CD4-positive, alpha-beta T cell treated with Interferon alpha-2 for 1 hour (primary cell): ENCODE results near the gene NDNF.

Source experiments
- DNase-seq, 2 donors: peaks; one replicate each; pipeline ENCODE4 v3.0.0-alpha.2; 2020 to 2022

NDNF gene

GRCh38 chr4:121070696-121071639 lies 1.4 kb downstream of the NDNF start:
- peak; percentile 5 to 14 for DNase-seq

GRCh38 chr4:121070274-121070673 lies 2.1 kb downstream of the NDNF start:
- no peak for DNase-seq

DNA sequence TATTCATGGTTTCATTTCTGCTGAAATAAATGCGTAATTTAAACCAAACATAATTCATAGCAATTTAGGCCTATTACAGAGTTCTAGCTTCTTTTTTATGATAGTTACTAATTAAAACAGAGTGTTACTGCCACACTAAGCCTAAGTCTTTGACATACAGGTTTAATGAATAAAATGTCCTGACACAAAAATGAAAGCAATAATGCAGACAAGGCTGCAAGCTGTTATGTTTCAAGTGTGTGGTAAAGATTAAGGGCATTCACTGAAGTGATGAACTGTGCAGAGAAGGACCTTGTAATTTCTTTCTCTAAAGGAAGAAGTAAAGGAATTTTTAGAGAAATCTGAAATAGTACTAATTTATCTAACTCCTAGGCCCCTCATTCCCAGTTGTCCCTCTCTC lies 2.9 kb downstream of the NDNF start:
- no peak for DNase-seq

- no peak for DNase-seq
Measured at GRCh38 chr4:121064482-121064881, 7.9 kb downstream of the NDNF start.

GRCh38 chr4:121062521-121062920 lies 9.8 kb downstream of the NDNF start:
- DNase-seq: no peak

GRCh38 chr4:121061861-121062260 lies 10.5 kb downstream of the NDNF start:
- DNase-seq: no peak

DNA sequence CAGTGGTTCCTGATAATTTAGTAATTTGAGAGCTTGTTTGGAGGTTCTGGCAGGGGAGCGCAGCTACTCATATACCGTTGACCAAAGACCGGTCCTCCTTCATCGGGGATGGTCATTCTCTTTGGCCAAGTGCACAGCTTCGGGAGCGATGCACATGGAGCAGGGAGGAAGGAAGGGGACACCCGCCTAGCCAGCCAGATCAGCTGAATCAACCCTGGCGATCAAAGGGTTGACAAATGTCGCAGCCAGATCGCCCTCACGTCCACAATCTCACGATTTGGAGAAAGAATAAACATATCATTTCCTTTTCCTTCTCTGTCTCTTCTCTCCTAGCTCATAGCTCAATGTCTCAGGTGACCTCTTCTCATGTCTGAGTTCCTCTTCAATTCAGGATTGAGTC lies 11.1 kb downstream of the NDNF start:
- no peak for DNase-seq

- no peak for DNase-seq
Measured at GRCh38 chr4:121057466-121057922, 14.8 kb downstream of the NDNF start.

GRCh38 chr4:121056066-121056465 lies 16.3 kb downstream of the NDNF start:
- no peak for DNase-seq

GRCh38 chr4:121054373-121054772 lies 18.0 kb downstream of the NDNF start:
- DNase-seq: no peak

DNA sequence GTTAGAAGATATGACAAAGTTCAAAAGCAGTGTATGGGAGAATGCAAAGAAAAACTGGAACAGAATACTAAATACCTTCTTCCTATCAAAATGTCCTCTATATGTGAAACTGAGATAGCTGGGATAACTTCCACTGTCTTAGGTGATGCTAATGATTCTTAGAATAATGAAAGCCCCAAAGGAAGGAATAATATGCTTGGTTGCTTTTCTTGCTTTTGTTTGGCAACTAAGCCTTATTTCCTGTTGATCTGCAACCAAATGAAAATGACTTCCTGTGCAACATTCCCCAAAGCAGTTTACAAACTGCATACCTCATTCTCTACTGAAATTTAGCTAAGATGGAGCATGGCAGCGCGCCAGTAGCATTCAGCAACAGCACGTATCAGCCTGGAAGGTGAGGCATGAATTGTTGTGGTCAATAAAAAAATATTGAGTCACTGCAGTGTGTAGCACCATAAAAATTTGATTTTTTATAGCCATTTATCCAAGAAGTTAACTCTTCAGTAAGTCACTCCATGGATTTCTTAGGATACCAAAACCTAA lies 18.7 kb downstream of the NDNF start:
- no peak for DNase-seq

DNA sequence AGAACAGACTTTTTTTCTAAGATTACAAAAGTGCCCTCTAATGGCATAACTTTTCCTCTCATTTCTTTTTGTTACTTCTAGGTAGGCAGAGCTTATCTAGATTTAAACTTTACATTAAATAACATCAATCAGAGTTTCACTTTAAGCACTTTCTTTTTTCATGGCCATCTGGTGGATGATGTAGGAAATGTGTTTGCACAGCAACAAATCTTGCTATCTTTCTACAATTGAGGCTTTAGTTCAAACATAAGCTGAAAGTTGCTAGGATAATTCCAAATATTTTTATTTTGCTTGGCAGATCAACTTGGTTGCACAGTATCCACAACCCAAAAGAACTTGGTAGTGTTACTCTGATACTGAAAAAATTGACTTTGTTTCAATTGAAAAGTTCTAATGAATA lies 22.0 kb downstream of the NDNF start:
- no peak for DNase-seq

- DNase-seq: no peak
Measured at GRCh38 chr4:121049072-121049599, 23.2 kb downstream of the NDNF start.

DNA sequence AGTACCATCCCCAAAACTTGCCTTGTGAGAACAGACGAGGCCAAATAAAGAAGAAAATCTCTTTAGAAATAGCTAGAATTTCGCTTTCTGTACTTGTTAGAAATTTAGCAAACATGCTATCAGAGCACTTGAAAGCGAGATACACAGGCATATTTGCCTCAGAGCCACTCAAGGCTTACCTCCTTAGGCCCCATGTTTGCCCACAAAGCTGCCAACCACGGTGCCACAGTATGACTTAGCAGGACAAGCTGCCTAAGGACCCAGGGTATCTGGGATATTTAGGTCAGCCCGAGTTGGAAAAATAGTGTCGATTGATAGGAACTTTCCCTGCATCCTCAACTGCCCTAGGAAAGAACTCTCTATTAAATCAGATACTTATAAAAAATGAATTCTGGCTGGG lies 24.2 kb downstream of the NDNF start:
- no peak for DNase-seq

GRCh38 chr4:121041307-121042090 lies 30.8 kb downstream of the NDNF start:
- DNase-seq: peak in 1 of 2 donors; percentile 17

- DNase-seq: no peak
Measured at GRCh38 chr4:121034017-121034416, 38.3 kb downstream of the NDNF start.

DNA sequence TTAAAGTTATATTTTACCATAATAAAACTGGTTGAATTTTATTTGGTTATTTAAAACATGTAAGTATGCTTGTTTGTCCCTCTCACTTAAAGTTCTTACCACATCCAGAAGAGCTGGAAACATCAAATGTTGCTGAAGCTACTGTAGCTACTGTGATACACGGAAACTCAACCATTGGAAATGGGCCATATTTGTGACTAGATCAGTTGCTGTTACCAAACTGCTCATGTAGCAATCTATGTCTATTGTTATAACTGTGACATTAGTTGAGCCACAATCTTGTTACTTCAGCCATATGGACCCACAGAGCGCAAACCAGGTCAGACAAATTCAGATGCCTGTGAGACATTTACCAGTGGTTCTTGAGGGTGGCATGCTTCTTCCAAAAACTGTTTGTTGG lies 41.6 kb downstream of the NDNF start:
- DNase-seq: no peak

DNA sequence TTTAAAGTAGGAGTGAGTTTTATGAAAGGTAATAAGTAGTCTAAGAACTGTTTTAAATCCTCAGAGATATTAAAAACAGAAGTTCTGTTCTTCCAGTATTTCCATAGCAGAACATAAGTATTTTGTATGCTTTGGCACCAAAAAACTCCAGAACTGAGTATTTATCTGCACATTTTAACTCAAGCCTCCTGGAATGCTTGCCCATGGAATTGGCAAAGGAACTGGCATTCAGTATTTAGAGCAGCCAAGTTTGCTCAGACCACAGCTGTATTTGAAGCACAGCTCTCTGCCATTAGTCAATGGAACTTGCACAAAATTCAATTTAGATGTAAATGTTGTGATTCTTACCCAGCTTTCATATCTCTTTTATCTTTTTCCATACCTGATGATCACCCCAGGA lies 42.2 kb downstream of the NDNF start:
- DNase-seq: no peak

DNA sequence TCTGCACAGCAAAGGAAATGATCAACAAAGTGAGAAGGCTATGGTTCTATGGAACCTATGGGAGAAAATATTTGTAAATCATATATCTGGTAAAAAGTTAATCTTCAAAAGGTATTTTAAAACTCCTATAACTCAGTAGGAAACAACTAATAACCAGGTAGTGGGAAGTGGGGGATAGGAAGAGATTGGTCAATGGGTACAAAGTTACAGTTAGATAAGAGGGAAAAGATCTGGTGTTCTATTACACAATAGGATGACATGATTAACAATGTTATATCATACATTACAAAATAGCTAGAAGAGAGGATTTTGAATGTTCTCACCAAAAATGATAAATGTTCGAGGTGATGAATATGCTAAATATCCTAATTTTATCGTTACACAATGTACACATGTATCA lies 46.3 kb downstream of the NDNF start:
- DNase-seq: no peak

- no peak for DNase-seq
Measured at GRCh38 chr4:121025540-121025939, 46.8 kb downstream of the NDNF start.

DNA sequence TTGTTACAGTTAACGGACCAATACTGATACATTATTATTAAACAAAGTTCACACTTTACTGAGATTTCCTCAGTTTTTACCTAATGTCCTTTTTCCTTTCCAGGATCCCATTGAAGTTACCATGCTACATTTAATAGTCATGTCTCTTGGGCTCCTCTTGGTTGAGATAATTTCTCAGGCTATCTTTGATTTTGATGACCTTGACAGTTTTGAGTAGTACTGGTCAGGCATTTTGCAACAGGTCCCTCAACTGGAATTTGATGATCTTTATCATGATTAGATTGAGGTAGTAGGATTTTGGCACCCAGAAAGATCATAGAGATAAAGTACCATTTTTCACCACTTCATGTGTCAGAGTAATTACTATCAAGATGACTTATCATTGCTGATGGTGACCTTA lies 53.8 kb downstream of the NDNF start:
- no peak for DNase-seq

DNA sequence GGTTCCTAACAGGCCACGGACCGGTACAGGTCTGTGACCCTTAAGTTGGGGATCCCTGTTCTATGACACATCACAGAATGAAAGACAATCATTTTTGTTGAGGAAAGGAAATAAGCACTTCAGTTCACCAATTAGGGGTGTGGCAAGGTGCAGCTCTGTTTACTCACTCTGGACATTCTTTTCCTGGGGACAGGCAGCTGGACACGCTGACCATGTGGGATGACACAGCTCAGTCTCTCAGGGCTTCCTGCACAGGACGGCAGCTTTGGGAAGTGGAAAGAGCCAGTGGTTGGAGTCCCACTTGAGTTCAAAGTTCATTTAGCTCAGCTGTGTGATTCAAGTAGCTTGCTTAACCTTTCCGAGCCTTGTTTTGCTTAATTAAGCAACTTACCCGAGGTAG lies 55.7 kb downstream of the NDNF start:
- no peak for DNase-seq

DNA sequence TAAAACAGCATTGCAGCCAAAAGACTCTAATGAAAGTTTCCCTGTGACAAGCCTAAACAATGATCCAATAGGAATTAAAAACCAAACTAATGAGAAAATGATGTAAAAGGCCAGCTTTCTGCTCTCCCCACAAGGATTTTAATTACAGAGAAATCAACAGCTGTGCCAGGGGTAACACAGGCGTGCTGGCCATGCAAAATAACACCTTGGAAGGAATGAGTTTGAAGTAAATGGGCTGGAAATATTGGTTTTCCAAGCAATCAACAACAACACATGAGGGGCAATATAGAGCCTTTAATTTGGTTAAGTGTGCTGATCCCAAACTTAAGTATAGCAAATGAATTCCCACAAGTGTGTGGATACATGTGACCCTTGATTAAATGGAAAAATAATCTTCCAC lies 56.9 kb downstream of the NDNF start:
- DNase-seq: no peak
